A549 (cell line): Measurements from ENCODE around the gene ATXN2. TPM values are rescaled to one million over a fixed set of nuclear protein-coding genes. Genes with fewer than 3 reads are reported as not detected.

Experiments
- ATAC-seq, 2 experiments: fragments of 200-7000 bp in 1 of 2; fragments of >200 bp in 1 of 2; cut with Nextera tagmentation in 1 of 2; cut with Tn5 transposase in 1 of 2; 3 replicates each; pipeline versions ENCODE4 v1.8.0 to v1.9.1; 2018 to 2020; ENCODE audit warnings: mild to moderate bottlenecking in 1 of 2, moderate library complexity in 1 of 2
- CTCF ChIA-PET: fragments of 300-600 bp; sonication (Branson Sonifier 250); formaldehyde crosslinking; extraction: SDS; loops from one replicate; lab custom pipeline; 2021; ENCODE audit warnings: antibody characterized with exemption, inconsistent platforms; lab: Yijun Ruan, JAX
- POLR2A ChIA-PET: fragments of 350-600 bp; formaldehyde crosslinking; extraction: SDS; loops from one replicate; lab custom pipeline; 2021; ENCODE audit warnings: antibody characterized with exemption, inconsistent platforms; lab: Yijun Ruan, JAX
- DNase-seq, 2 experiments: peaks; one replicate each; pipeline versions ENCODE4 v3.0.0 to v3.0.0-alpha.2; 2011 to 2016; ENCODE audit warnings: low read depth in 1 of 2, low spot score in 1 of 2
- FAIRE-seq: peaks from 2 replicates; lab custom pipeline; 2011; peaks lifted over from hg19 to GRCh38; lab: Jason Lieb, UNC
- H3K27ac ChIP-seq, 2 experiments: fragments of >200 bp; sonication (Bioruptor Twin); formaldehyde crosslinking; 3 replicates each; pipeline ENCODE4 v1.5.1; 2016 to 2017
- H3K4me1 ChIP-seq: fragments of >200 bp; sonication (Bioruptor Twin); formaldehyde crosslinking; 3 replicates; pipeline ENCODE4 v1.6.1; 2016
- H3K4me2 ChIP-seq: fragments of >200 bp; sonication (Bioruptor Twin); formaldehyde crosslinking; 3 replicates; pipeline ENCODE4 v1.6.1; 2016
- H3K4me3 ChIP-seq: fragments of >200 bp; sonication (Bioruptor Twin); formaldehyde crosslinking; 3 replicates; pipeline ENCODE4 v1.5.1; 2016
- H3K9me3 ChIP-seq: fragments of >200 bp; sonication (Bioruptor Twin); formaldehyde crosslinking; 3 replicates; pipeline ENCODE4 v1.6.1; 2016
- ATOH8 ChIP-seq: fragments of 250-450 bp; sonication (Bioruptor Pico); IDR thresholded peaks from 2 replicates; pipeline ENCODE4 v1.5.0; 2020; ENCODE audit warnings: low read depth, mild to moderate bottlenecking, moderate library complexity
- CHD2 ChIP-seq: fragments of 150-350 bp; IDR thresholded peaks from 2 replicates; pipeline ENCODE4 v1.6.1; 2014; ENCODE audit warnings: low read length; ENCODE audit not compliant: partially characterized antibody
- CTCF ChIP-seq: fragments of >200 bp; sonication (Bioruptor Twin); formaldehyde crosslinking; IDR thresholded peaks from 3 replicates; pipeline ENCODE4 v1.5.1; 2016
- EP300 ChIP-seq, 2 experiments: fragments of >200 bp; sonication (Bioruptor Twin); formaldehyde crosslinking; IDR thresholded peaks; 2 replicates in 1 of 2; 3 replicates in 1 of 2; pipeline ENCODE4 v1.6.1; 2016 to 2017
- FOSB ChIP-seq: fragments of 250-450 bp; sonication (Bioruptor Pico); IDR thresholded peaks from 2 replicates; pipeline ENCODE4 v1.5.0; 2020; ENCODE audit warnings: mild to moderate bottlenecking, moderate library complexity
- FOXS1 ChIP-seq: fragments of 250-450 bp; sonication (Bioruptor Pico); IDR thresholded peaks from 2 replicates; pipeline ENCODE4 v1.5.0; 2020; ENCODE audit warnings: mild to moderate bottlenecking, moderate library complexity
- GATA3 ChIP-seq: IDR thresholded peaks from 2 replicates; pipeline ENCODE4 v1.6.1; 2012; ENCODE audit warnings: borderline replicate concordance
- HES2 ChIP-seq: fragments of >200 bp; sonication (Bioruptor Twin); formaldehyde crosslinking; IDR thresholded peaks from 2 replicates; pipeline ENCODE4 v1.6.1; 2016
- KDM5A ChIP-seq: fragments of 200-600 bp; sonication (generic); IDR thresholded peaks from 2 replicates; pipeline ENCODE4 v1.6.1; 2016; ENCODE audit warnings: antibody characterized with exemption, mild to moderate bottlenecking
- MAFK ChIP-seq: fragments of 450-650 bp; IDR thresholded peaks from 2 replicates; pipeline ENCODE4 v1.6.1; 2014; ENCODE audit not compliant: partially characterized antibody
- MAX ChIP-seq: IDR thresholded peaks from 2 replicates; pipeline ENCODE4 v1.6.1; 2012
- NFE2L2 ChIP-seq: fragments of 150-350 bp; conservative IDR thresholded peaks from 2 replicates; pipeline ENCODE4 v1.6.1; 2014; ENCODE audit warnings: low read length
- PHF8 ChIP-seq: fragments of 200-600 bp; sonication (generic); IDR thresholded peaks from 2 replicates; pipeline ENCODE4 v1.6.1; 2016; ENCODE audit warnings: low read depth, mild to moderate bottlenecking, antibody characterized with exemption, moderate library complexity, borderline replicate concordance
- POLR2A ChIP-seq: IDR thresholded peaks from 2 replicates; pipeline ENCODE4 v1.6.1; 2012; ENCODE audit warnings: mild to moderate bottlenecking, low read length
- RAD21 ChIP-seq, 2 experiments: fragments of >200 bp in 1 of 2; sonication (Bioruptor Twin) in 1 of 2; formaldehyde crosslinking in 1 of 2; IDR thresholded peaks in 1 of 2; conservative IDR thresholded peaks in 1 of 2; 2 replicates in 1 of 2; 3 replicates in 1 of 2; pipeline ENCODE4 v1.6.1; 2012 to 2018; ENCODE audit warnings: inconsistent platforms in 1 of 2
- RARB ChIP-seq: fragments of 250-450 bp; sonication (Bioruptor Pico); IDR thresholded peaks from 2 replicates; pipeline ENCODE4 v1.8.0; 2021; ENCODE audit warnings: mild to moderate bottlenecking, moderate library complexity
- RCOR1 ChIP-seq: fragments of 150-350 bp; IDR thresholded peaks from 2 replicates; pipeline ENCODE4 v1.6.1; 2014; ENCODE audit warnings: antibody characterized with exemption, low read length, low read depth
- RNF2 ChIP-seq: fragments of 200-600 bp; sonication (generic); IDR thresholded peaks from 2 replicates; pipeline ENCODE4 v1.6.1; 2016; ENCODE audit warnings: low read depth, mild to moderate bottlenecking, antibody characterized with exemption, moderate library complexity, borderline replicate concordance
- TP53 ChIP-seq: fragments of 250-450 bp; sonication (Bioruptor Pico); IDR thresholded peaks from 2 replicates; pipeline ENCODE4 v1.5.0; 2021; ENCODE audit warnings: mild to moderate bottlenecking, moderate library complexity
- USF2 ChIP-seq: fragments of 450-650 bp; IDR thresholded peaks from 2 replicates; pipeline ENCODE4 v1.6.1; 2014; ENCODE audit warnings: antibody characterized with exemption
- ZC3H11A ChIP-seq: fragments of 450-650 bp; IDR thresholded peaks from 2 replicates; pipeline ENCODE4 v1.6.1; 2014; ENCODE audit warnings: antibody characterized with exemption, mild to moderate bottlenecking
- ZFP36 ChIP-seq: fragments of 450-650 bp; IDR thresholded peaks from 2 replicates; pipeline ENCODE4 v1.6.1; 2014; ENCODE audit warnings: borderline replicate concordance; ENCODE audit not compliant: partially characterized antibody
- ZNF302 ChIP-seq: fragments of 250-450 bp; sonication (Bioruptor Pico); IDR thresholded peaks from 2 replicates; pipeline ENCODE4 v1.9.0; 2021; ENCODE audit warnings: inconsistent platforms, mild to moderate bottlenecking, moderate library complexity
- WGBS: methylation state at CpG from one replicate; pipeline ENCODE4 v1.1.6; 2017; ENCODE audit errors: missing lambda C conversion rate; 5-methylcytosine and 5-hydroxymethylcytosine counted together
- polyA plus RNA-seq, 4 experiments: library from polyadenylated mRNA; depleted of rRNA in 3 of 4; stranded (reverse); fragments of >200 nt; fragmentation: RNase III in 1 of 4; extraction: RNeasy Plus Mini Kit Qiagen cat#74134 plus additional on column Dnase treatment in 1 of 4; gene quantifications; 2 replicates in 3 of 4; 3 replicates in 1 of 4; pipeline ENCODE4 v1.2.3, GENCODE V29; 2011 to 2017

Gene ATXN2
- polyA plus RNA-seq, 2 of the 4 experiments (the other 2 are of a cell fraction): 24.8 to 30.6 TPM

- no peak for TF ChIP-seq POLR2A
- TF ChIP-seq USF2: no peak
- DNase-seq (no peak), FAIRE-seq (no peak), ATAC-seq (no peak)
- no peaks in the 10 kb centered on the region for H3K9me3 ChIP-seq
- H3K4me3 ChIP-seq: no peak overlapping the region
- peaks cover 39% of the 10 kb centered on the region for H3K4me1 ChIP-seq
- no peak overlapping the region for H3K4me2 ChIP-seq
- ChIA-PET CTCF (interaction anchor here (0.8 kb wide), 1 partner anchor 111 kb away, joined by 4 read pairs; no protein-coding TSS in a partner anchor), POLR2A (no interaction called here)
- WGBS: 88% methylated on average over 15 of the region's 15 CpGs
- H3K27ac ChIP-seq: no peak overlapping the region
Observed at GRCh38 chr12:111581434-111582132, 17.5 kb downstream of the ATXN2 start.

GRCh38 chr12:111580737-111581136, 18.4 kb downstream of the ATXN2 start:
- peaks cover 39% of the 10 kb centered on the region for H3K4me1 ChIP-seq
- no peak overlapping the region for H3K4me3 ChIP-seq
- ATAC-seq: no peak
- no peak overlapping the region for H3K27ac ChIP-seq
- whole genome bisulfite sequencing: 87% methylated on average over 7 of the region's 7 CpGs
- no peaks in the 10 kb centered on the region for H3K9me3 ChIP-seq
- TF ChIP-seq ZFP36 (no peak), RCOR1 (no peak), NFE2L2 (no peak), RNF2 (no peak), MAFK (no peak), KDM5A (no peak), TP53 (no peak), CHD2 (no peak)
- no peak for FAIRE-seq
- no peak for DNase-seq
- POLR2A ChIA-PET: no interaction called here
- no peak overlapping the region for H3K4me2 ChIP-seq
- CTCF ChIA-PET: interaction anchor here (0.8 to 1.9 kb wide), 2 partner anchors 10 to 110 kb away, joined by 4 to 5 read pairs; no protein-coding TSS in a partner anchor

GRCh38 chr12:111580119-111580425, 19.0 kb downstream of the ATXN2 start:
- FAIRE-seq (no peak), DNase-seq (no peak), ATAC-seq (no peak)
- peaks cover 38% of the 10 kb centered on the region for H3K4me1 ChIP-seq
- 95% methylated on average over 3 of the region's 3 CpGs for WGBS
- H3K9me3 ChIP-seq: no peaks in the 10 kb centered on the region
- no peak overlapping the region for H3K4me3 ChIP-seq
- ChIA-PET CTCF (interaction anchor here (1.9 kb wide), 1 partner anchor 9 kb away, joined by 5 read pairs; no protein-coding TSS in a partner anchor), POLR2A (no interaction called here)
- no peak for TF ChIP-seq RARB
- no peak for TF ChIP-seq HES2
- no peak for TF ChIP-seq MAX
- no peak for TF ChIP-seq ZC3H11A
- TF ChIP-seq GATA3: no peak
- no peak for TF ChIP-seq CTCF
- TF ChIP-seq FOSB (CRISPR knock-in tag): no peak
- no peak for TF ChIP-seq ATOH8
- no peak for TF ChIP-seq FOXS1 (CRISPR knock-in tag)
- TF ChIP-seq PHF8: no peak
- no peak for TF ChIP-seq ZNF302
- no peak for TF ChIP-seq RAD21 (conservative IDR thresholded peaks at IDR 0.05 in 1 of 2, IDR thresholded peaks at IDR 0.05 in 1 of 2)
- TF ChIP-seq POLR2A: no peak
- no peak for TF ChIP-seq EP300 (IDR thresholded peaks at IDR 0.05)
- peak overlapping the region in 1 of 2 experiments; percentile 37; a peak in 2 of 6 replicates for H3K27ac ChIP-seq
- no peak overlapping the region for H3K4me2 ChIP-seq
